Inferior parietal cortex (tissue), 1 donor: ENCODE results near the gene SLC25A19.

ENCODE experiments used
- DNase-seq: peaks from one replicate; pipeline ENCODE4 v3.0.0-alpha.2; 2016; ENCODE audit errors: extremely low spot score

SLC25A19 gene

DNA sequence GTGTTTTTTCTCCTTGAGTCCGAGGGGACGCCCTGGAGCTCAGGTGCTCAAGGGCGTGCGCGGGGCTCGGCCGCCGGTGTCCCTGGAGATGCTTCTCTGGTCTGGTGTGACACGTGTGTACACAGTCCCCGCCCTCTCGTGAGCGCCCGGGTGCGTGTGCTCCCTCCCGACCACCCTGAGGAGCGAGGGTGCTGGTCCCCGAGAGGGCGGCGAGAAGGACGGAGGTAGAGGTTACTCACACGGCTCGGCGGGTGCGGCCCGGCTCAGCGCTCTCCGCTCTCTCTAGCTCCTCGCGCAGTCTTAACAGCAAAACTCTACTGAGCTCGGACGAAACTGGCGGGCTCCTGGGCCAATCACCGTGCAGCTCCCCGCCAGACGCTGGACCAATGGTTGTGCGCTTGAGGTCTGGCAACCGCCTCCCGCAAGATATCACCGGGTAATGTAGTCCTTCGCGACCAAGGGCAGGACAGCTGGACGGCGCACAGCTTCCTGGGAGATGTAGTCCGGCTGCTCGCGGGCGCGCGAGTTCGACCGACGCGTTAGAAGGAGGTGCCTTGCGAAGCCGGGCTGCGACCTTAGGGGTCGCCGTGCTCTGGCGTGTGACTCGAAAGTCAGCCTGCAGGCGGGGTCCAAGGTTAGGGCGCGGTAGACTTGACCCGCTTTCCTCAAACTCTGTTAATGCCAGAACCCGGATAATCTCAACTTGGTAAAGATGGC is at the start of gene SLC25A19:
SLC25A19 (minus strand) TSS at position 319 of the 717 bp plus-strand sequence. CDS start 2,669 bp downstream, outside the sequence.
- DNase-seq, result peak; percentile 98

DNA sequence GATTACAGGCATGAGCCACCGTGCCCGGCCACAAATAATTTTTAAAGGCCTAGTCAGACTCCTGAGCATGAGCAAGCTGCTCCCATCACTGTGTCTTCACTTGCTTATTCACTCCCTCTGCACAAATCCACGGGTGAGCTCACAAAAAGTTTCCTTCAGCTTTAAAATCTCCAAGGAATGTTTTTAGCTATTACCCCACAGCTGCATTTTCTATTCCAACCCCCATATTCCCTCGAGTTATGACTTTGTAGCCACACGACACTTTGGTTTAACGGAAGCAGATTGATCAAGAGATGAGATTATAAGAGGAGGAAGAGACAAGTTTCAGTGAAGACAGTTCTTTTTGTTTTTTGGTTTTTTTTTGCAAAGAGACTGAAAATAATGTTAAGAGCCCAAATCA is 49.1 kb upstream of the SLC25A19 start:
- DNase-seq, result no peak

DNA sequence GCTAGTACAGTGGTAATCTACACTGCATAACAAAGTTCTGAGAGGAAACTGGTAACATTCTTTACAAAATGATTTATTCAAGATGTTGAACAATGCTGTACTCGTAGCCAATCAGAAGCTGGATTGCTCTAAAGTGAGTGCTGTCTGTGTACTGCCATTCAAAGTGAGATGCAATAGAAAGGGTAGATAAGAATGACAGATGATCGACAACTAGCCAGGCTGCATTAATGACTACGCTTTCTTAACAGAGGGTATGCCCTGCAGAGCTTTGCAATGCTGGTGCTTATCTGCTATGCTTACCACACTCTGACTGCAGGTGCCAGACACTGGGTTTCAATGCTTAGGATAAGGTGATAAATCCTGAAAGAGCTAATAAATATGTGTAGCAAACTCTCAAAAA is 46.1 kb upstream of the SLC25A19 start:
- DNase-seq, result no peak

DNA sequence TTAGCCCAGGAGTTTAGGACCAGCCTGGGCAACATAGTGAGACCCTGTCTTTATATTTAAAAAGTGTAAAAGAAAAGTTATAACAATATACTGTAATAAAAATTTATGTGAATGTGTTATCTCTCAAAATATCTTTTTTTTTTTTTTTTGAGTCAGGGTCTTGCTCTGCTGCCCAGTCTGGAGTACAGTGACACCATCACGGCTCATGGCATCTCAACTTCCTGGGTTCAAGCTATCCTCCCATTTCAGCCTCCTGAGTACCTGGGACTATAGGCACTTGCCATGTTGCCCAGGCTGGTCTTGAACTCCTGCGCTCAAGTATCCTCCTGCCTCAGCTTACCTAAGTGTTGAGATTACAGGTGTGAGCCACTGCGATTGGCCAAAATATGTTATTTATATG is 45.5 kb upstream of the SLC25A19 start:
- no peak for DNase-seq

DNA sequence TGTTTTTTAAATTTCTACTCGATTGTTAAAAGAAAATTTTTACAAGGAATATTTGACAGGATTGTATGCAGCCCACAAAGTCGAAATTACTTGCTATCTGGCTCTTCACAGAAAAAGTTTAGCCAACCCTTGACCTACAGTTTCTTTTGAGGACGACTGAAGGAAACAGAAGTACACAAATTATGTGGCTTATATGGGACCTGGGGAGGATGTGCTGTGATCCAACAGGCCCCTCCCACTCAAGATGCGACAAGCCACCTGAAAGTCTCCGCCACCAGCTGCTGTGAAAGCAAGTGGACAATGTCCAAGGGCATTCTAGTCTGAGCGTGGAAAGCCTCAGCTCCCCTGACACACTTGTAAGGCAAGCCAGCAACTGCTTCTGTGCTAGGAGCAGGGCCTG is 42.4 kb upstream of the SLC25A19 start:
- no peak for DNase-seq

DNA sequence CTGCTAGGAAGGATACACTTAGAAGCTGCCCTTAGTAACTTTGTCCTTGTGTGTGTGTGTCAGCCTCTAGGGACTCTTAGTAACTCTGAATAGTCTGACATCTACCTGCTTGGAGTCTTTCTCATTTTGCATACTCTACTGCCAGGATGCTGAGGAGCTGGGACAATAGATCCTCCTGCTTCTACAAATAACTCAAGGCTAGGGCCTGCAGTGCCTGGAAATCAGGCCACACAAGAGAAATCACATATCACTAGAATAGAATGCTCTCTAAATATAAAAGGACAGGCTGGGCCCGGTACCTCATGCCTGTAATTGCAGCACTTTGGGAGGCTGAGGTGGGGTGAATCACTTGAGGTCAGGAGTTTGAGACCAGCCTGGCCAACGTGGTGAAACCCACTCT is 38.5 kb upstream of the SLC25A19 start:
- no peak for DNase-seq

DNA sequence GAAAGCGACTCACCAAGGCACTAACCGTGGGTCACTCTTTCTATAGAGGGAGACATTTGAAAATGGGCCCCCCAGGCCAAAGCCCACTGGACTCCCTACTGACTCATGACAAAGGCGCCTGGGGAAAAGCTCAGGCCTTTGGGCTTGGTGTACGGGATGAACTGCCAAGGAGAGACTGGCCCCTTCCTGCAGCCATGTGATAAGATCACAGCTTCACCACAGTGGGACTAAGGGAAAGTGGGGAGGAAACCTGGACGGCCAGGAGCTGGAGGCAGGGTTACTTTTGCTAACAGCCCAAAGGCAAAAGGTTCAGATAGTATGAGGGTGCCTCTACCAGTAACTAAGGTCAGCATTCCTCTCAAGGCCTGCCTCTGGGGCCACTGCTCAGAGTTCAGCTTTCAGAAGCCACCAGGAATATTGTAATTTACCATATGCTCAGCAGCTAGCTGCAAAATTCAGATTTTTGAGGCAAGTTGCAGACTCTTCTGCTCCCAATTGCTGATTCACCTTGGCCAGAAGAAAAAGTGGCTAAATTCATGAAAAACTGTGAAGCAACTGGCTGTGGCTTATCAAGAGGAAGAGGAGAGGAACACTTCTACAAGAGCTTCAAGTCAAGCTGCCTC is 37.1 kb upstream of the SLC25A19 start:
- DNase-seq, result no peak

DNA sequence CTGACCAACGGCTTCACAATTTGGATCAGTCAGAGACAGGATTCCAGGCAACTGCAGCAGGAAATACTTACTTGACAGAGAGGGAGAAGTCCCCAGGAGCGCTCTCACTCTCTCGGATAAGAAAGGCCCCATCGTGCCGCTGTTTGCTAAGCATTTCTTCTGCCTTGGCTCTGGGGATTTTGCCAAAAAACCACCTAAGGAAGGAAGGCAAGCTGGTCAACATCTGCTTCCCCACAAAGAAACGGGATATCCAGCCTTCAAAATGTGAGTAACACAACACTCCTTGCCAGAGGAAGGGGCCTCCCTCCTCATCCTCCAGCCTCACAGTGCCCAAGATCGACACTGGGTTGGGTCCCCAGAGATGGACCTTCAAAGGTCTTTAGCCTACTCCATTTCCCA is 36.6 kb upstream of the SLC25A19 start:
- no peak for DNase-seq

DNA sequence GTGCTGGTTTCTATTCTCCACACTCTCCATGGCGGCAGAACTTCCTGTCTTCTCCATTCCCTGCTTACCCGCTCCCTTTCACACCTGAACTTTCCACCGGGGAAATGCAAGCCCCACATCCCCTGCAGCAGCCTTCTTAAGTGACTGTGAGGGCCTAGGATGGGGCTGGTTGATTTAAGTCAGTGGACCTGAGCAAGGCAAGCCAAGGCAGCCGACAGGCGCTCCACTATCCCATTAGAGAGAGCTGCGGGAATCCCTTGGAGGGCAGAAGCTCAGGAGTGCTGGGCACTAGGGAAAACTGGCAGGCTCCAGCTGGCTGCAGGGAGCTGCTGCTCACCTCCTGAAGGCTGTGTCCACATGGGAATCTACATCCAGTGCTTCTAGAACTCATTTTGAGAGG is 36.1 kb upstream of the SLC25A19 start:
- DNase-seq, result no peak

DNA sequence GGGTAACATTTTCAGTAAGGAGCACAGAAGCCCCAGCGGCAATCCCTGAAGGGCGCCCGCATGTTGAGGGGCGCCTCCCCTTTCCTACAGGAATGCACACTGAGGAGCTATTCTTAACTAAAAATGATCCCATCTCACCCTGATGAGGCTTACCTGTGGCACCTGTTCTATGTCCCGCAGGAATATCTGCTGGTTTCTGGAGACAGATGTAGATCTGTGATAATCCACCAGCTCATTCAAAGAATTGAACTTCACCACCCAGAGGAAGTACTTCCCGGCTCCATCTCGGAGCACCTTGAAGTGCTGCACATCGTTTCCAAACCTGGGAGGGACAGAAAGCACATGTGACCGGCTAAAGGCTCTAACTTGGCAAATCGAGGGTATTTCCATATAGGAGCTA is 32.3 kb upstream of the SLC25A19 start:
- DNase-seq, result no peak

DNA sequence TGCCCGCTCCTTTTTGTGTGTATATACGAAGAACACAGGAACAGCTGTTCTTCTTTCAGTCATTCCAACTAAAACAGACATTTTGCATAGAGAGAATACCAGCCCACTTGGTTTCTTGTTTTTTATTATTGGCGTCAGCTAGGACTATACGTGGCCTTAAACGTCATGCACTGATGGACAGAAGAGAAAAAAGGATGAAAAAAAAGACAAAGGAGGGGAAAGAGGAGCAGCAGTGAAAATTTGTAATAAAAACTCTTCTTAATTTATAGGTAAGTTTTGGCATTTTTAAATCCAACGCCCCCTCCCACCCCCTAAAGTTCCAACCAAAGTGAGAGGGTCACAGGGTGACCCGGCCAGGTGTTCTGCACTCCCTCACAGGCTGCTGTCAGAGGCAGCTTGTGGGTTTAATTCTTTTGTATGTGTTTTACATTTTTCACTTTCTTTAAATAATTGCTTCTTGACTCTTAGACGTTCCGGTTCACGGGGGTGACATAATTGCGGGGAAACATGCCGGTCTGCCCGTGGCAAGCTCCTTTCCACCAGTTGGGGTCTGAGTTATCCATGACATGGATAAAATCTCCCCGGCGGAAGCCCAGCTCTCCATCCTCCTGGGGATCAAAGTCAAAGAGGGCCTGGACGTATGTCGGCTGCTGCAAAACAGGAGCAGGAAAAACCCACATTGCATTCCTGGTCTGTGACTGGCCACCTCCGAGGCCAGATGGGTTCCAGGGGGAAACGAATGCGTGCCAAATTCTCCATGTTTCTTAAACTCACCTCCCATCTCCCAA is 30.9 kb upstream of the SLC25A19 start:
- DNase-seq, result no peak

DNA sequence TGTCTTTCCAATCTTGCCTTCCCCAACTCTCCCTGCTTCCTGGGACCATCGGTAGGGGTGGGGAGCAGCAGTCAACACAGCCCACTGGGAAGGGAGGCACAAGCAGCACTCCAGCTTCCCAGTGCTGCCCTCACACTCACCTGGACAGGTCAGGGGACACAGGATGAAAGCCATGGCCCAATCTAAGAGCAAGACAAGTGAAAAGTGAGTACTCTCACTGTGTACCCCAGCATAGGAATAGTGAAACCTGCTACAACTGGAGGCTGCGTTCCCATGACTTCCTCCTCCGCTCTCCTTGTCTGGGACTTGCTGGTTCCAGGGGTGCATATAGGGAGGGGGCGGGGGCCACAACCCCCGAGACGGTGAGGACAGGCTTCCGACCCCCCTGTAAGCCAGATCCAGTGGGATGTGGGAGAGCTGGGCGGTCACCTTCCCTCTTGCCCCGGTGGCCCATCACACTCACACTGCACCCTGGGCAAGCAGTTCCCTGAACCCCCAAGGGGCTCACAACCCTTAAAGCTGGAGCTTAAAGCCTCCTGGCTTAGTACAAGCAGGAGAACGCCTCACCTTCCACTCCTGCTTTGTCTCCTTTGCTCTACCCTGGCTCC is 29.5 kb upstream of the SLC25A19 start:
- DNase-seq, result no peak

DNA sequence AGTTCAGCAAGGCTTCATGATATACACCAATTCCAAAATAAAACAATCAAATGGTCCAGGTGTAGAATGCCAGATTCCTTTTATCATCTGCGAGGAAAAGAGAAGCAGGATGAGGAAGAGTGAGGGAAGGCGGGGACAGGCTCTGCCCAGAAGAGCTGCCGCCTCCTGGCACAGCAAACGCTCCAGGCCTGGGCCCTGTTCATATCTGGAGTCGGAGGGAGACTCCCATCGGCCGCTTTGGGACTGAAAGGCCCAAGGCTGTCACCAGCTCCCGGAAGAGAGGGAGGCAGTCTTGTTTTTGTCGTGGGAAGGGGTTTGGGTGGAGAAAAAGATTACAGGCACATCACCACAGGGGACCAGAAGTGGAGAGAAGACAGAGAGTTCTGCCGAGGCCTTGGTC is 29.0 kb upstream of the SLC25A19 start:
- no peak for DNase-seq

DNA sequence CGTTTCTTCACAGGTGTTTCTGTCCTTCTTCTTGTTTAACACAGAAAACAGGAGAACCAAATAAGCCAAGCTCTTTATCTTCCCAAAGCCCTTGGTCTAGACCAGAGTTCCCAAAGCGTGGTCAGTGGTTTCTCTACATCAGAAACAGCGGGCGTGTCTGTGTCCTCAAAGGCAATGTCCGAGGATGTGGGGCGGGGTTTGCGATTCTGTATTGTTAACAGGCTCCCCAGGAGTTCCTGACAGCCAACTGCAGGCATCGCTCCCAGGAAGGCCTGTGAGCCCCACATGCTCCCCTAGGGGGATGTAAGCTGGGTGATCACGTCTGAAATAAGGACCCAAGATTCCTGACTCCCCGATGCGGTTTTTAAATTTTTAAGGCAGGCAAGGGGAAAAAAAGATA is 28.4 kb upstream of the SLC25A19 start:
- no peak for DNase-seq

DNA sequence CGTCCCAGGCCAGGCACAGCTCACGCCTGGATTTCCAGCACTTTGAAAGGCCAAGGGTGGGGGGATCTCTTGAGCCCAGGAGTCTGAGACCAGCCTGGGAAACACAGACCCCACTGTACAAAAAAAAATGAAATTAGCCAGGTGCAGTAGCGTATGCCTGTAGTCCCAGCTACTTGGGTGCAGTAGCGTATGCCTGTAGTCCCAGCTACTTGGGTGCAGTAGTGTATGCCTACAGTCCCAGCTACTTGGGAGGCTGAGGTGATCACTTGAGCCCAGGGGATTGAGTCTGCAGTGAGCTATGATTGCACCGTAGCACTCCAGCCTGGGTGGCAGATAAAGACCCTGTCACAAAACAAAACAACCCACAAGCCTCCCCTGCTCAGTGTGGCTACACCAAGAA is 27.0 kb upstream of the SLC25A19 start:
- DNase-seq, result no peak

DNA sequence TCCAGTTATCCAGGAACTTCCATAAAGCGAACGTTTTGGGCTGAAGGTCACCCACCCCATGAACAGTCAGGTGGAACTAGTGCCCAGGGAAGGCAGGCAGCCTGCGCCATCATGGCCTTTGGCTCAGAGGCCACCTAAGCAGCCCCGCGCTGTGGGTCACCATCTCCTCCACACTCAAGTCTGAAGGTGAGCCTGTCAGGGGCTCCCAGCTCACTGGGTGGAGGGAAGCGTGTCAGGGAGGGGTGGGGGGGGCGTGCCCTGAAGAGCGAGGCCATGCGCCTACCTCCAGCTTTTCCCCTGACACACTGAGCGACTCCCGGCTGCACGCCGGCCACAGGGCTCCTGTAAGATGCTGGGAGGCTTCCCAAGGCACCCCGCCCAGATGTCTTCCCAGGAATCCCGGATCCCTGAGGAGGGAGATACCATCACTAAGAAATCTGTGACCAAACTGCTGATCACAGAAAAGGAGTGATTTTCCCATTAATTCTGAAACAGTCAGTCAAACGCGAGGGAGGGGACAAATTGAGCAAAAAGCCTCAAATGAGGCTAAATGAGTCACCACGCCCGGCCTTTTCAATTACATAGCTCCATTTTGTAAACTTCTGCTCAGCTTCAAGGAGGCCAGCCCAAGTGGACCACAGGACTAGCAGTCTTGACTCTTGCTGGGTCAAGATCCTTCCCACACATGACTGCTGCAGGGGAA is 26.5 kb upstream of the SLC25A19 start:
- no peak for DNase-seq

DNA sequence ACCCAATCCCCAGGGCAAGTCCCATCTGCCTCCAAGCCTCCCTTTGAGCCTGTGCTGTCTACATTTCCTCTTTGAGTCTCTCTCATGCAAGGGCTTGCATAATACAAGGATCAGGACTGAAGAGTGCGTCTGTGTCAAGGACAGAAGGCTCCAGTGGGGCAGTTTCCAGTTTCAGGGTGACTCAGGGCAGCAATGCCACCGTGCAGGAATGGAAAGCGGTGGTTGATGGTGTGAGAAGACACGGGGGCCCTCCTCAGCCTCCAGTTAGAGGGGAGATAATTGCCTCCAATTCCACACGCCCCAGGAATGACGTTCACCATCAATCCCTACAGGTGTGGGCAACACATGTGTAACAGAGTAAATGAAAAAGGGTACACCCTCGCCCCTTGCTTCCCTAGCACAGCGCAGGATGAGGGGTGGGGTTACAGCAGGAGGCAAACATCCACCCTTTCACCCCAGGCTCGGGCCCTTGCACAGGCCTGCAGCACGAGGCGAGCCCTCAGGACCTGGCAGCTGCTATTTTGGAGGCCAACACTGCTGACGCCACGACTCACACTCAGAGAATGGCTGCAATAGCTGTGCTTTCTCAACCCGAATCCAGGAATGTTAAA is 24.8 kb upstream of the SLC25A19 start:
- no peak for DNase-seq

DNA sequence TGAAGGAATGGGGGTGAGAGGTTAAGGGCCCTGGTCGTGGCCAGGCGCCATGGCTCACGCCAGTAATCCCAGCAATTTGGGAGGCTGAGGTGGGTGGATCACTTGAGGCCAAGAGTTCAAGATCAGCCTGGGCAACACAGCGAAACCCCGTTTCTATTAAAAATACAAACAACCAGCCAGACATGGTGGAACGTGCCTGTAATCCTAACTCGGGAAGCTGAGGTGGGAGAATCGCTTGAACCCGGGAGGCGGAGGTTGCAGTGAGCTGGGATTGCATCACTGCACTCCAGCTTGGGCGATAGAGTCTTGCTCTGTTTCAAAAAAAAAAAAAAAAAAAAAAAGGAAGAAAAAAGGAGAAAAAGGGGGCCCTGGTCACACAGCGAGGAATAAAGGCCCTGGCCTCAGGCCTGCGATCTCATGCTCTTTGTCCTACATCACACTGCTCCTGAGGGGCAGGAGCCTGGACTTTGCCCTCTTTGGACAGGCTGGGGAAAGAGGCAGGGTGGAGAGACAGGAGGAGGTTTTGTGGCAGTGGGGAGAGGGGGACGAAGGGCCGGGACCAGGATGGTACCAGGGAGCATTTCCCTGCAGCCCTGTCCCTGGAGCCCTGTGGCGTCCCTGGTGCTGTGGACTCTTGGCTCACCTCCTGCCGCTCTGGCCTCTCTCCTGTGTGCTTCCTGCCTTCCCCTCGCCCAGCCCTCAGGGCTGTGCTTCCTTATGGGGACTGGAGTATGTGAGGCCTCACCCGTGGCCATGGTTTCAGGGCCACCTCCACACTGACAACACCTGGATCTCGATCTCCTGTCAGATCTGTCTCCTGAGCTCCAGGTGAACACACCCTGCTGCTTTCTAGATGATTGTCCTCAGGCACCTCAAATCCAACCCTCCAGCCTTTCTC is 19.7 kb upstream of the SLC25A19 start:
- DNase-seq, result no peak

DNA sequence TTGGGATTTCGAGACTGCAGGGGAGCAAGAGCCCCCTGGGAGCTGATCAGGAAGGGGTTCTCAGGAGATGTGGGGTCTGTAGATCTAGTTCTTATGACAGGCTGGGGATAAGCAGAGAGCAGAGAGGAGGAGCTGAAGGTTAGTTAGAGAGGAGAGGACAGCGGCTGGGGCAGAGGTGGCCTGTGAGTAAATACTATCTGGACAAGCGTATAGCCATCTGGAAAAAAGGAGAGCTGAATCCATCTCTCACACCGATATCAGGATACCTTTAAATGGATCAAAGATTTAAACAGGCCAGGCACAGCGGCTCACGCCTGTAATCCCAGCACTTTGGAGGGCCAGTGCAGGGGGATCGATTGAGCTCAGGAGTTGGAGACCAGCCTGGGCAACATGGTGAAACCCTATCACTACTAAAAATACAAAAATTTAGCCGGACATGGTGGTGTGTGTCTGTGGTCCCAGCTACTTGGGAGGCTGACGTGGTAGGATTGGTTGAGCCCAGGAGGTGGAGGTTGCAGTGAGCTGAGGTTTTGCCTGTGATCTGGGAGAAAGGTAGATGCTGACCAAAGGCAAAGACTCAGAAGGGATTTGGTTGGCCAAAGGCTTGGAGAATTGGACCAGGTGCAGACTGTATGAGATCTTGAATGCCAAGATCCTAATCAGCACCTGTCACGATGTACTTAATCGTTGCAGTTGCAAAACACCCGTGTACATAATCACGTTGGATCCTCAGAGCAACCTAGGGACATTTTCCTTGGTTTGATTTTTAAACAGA is 18.9 kb upstream of the SLC25A19 start:
- DNase-seq, result no peak
